A549 (cell line): Measurements from ENCODE around the gene CCDC146. TPM values are rescaled to one million over a fixed set of nuclear protein-coding genes. Genes with fewer than 3 reads are reported as not detected.
"Not testable (repeated sequence)": the region's sequence is repeated elsewhere in the genome, so short reads cannot be mapped to it uniquely, and the experiment has no call there.

Source experiments
- ATAC-seq, 2 experiments: fragments of 200-7000 bp in 1 of 2; fragments of >200 bp in 1 of 2; cut with Nextera tagmentation in 1 of 2; cut with Tn5 transposase in 1 of 2; 3 replicates each; pipeline versions ENCODE4 v1.8.0 to v1.9.1; 2018 to 2020; ENCODE audit warnings: mild to moderate bottlenecking in 1 of 2, moderate library complexity in 1 of 2
- CTCF ChIA-PET: fragments of 300-600 bp; sonication (Branson Sonifier 250); formaldehyde crosslinking; extraction: SDS; loops from one replicate; lab custom pipeline; 2021; ENCODE audit warnings: antibody characterized with exemption, inconsistent platforms; lab: Yijun Ruan, JAX
- POLR2A ChIA-PET: fragments of 350-600 bp; formaldehyde crosslinking; extraction: SDS; loops from one replicate; lab custom pipeline; 2021; ENCODE audit warnings: antibody characterized with exemption, inconsistent platforms; lab: Yijun Ruan, JAX
- DNase-seq, 2 experiments: peaks; one replicate each; pipeline versions ENCODE4 v3.0.0 to v3.0.0-alpha.2; 2011 to 2016; ENCODE audit warnings: low read depth in 1 of 2, low spot score in 1 of 2
- FAIRE-seq: peaks from 2 replicates; lab custom pipeline; 2011; peaks lifted over from hg19 to GRCh38; lab: Jason Lieb, UNC
- H3K27ac ChIP-seq, 2 experiments: fragments of >200 bp; sonication (Bioruptor Twin); formaldehyde crosslinking; 3 replicates each; pipeline ENCODE4 v1.5.1; 2016 to 2017
- H3K4me1 ChIP-seq: fragments of >200 bp; sonication (Bioruptor Twin); formaldehyde crosslinking; 3 replicates; pipeline ENCODE4 v1.6.1; 2016
- H3K4me2 ChIP-seq: fragments of >200 bp; sonication (Bioruptor Twin); formaldehyde crosslinking; 3 replicates; pipeline ENCODE4 v1.6.1; 2016
- H3K4me3 ChIP-seq: fragments of >200 bp; sonication (Bioruptor Twin); formaldehyde crosslinking; 3 replicates; pipeline ENCODE4 v1.5.1; 2016
- H3K9me3 ChIP-seq: fragments of >200 bp; sonication (Bioruptor Twin); formaldehyde crosslinking; 3 replicates; pipeline ENCODE4 v1.6.1; 2016
- ATOH8 ChIP-seq: fragments of 250-450 bp; sonication (Bioruptor Pico); IDR thresholded peaks from 2 replicates; pipeline ENCODE4 v1.5.0; 2020; ENCODE audit warnings: low read depth, mild to moderate bottlenecking, moderate library complexity
- CBX8 ChIP-seq: fragments of 200-600 bp; sonication (generic); IDR thresholded peaks from 2 replicates; pipeline ENCODE4 v1.6.1; 2016
- E2F6 ChIP-seq: IDR thresholded peaks from 2 replicates; pipeline ENCODE4 v1.6.1; 2012; ENCODE audit warnings: low read depth, borderline replicate concordance
- EHF ChIP-seq: fragments of 250-450 bp; sonication (Bioruptor Pico); IDR thresholded peaks from 2 replicates; pipeline ENCODE4 v1.5.0; 2020; ENCODE audit warnings: mild to moderate bottlenecking
- ELK1 ChIP-seq: fragments of 150-350 bp; IDR thresholded peaks from 2 replicates; pipeline ENCODE4 v1.6.1; 2014; ENCODE audit warnings: low read depth, mild to moderate bottlenecking, low read length
- FOSB ChIP-seq: fragments of 250-450 bp; sonication (Bioruptor Pico); IDR thresholded peaks from 2 replicates; pipeline ENCODE4 v1.5.0; 2020; ENCODE audit warnings: mild to moderate bottlenecking, moderate library complexity
- FOSL2 ChIP-seq, 2 experiments: fragments of 450-650 bp in 1 of 2; fragments of >200 bp in 1 of 2; sonication (Bioruptor Twin) in 1 of 2; formaldehyde crosslinking; IDR thresholded peaks; 2 replicates each; pipeline versions ENCODE4 v1.5.0 to v1.6.1; 2016 to 2020; ENCODE audit warnings: mild to moderate bottlenecking in 1 of 2, moderate library complexity in 1 of 2
- GATA3 ChIP-seq: IDR thresholded peaks from 2 replicates; pipeline ENCODE4 v1.6.1; 2012; ENCODE audit warnings: borderline replicate concordance
- HDAC2 ChIP-seq: fragments of 200-600 bp; sonication (generic); IDR thresholded peaks from 2 replicates; pipeline ENCODE4 v1.6.1; 2016
- HES2 ChIP-seq: fragments of >200 bp; sonication (Bioruptor Twin); formaldehyde crosslinking; IDR thresholded peaks from 2 replicates; pipeline ENCODE4 v1.6.1; 2016
- HEYL ChIP-seq: fragments of 250-450 bp; sonication (Bioruptor Pico); IDR thresholded peaks from 2 replicates; pipeline ENCODE4 v1.8.0; 2021; ENCODE audit warnings: mild to moderate bottlenecking, moderate library complexity
- HOXA7 ChIP-seq: fragments of 250-450 bp; sonication (Bioruptor Pico); IDR thresholded peaks from 2 replicates; pipeline ENCODE4 v1.5.0; 2020; ENCODE audit warnings: mild to moderate bottlenecking, moderate library complexity
- HOXB13 ChIP-seq: fragments of 250-450 bp; sonication (Bioruptor Pico); IDR thresholded peaks from 2 replicates; pipeline ENCODE4 v1.5.0; 2020; ENCODE audit warnings: low read depth, mild to moderate bottlenecking, moderate library complexity
- HOXB5 ChIP-seq: fragments of 250-450 bp; sonication (Bioruptor Pico); IDR thresholded peaks from 2 replicates; pipeline ENCODE4 v1.5.0; 2020; ENCODE audit warnings: mild to moderate bottlenecking, moderate library complexity
- JUNB ChIP-seq: fragments of >200 bp; sonication (Bioruptor Twin); formaldehyde crosslinking; IDR thresholded peaks from 2 replicates; pipeline ENCODE4 v1.6.1; 2016
- NR3C1 ChIP-seq: fragments of >200 bp; sonication (Bioruptor Twin); formaldehyde crosslinking; IDR thresholded peaks from 3 replicates; pipeline ENCODE4 v1.6.1; 2017
- POLR2A ChIP-seq: IDR thresholded peaks from 2 replicates; pipeline ENCODE4 v1.6.1; 2012; ENCODE audit warnings: mild to moderate bottlenecking, low read length
- POLR2AphosphoS2 ChIP-seq: conservative IDR thresholded peaks from 2 replicates; pipeline ENCODE4 v1.6.1; 2012; ENCODE audit warnings: low read length, improper control_type of control experiment, inconsistent platforms
- REST ChIP-seq: fragments of 200-600 bp; sonication (generic); IDR thresholded peaks from 2 replicates; pipeline ENCODE4 v1.6.1; 2016; ENCODE audit warnings: antibody characterized with exemption, mild to moderate bottlenecking, moderate library complexity
- TFCP2L1 ChIP-seq: fragments of 250-450 bp; sonication (Bioruptor Pico); IDR thresholded peaks from 2 replicates; pipeline ENCODE4 v1.5.0; 2021; ENCODE audit warnings: mild to moderate bottlenecking
- USF2 ChIP-seq: fragments of 450-650 bp; IDR thresholded peaks from 2 replicates; pipeline ENCODE4 v1.6.1; 2014; ENCODE audit warnings: antibody characterized with exemption
- ZFP36 ChIP-seq: fragments of 450-650 bp; IDR thresholded peaks from 2 replicates; pipeline ENCODE4 v1.6.1; 2014; ENCODE audit warnings: borderline replicate concordance; ENCODE audit not compliant: partially characterized antibody
- ZSCAN20 ChIP-seq: fragments of 250-450 bp; sonication (Bioruptor Pico); IDR thresholded peaks from 2 replicates; pipeline ENCODE4 v1.8.0; 2022; ENCODE audit warnings: mild to moderate bottlenecking, moderate library complexity
- WGBS: methylation state at CpG from one replicate; pipeline ENCODE4 v1.1.6; 2017; ENCODE audit errors: missing lambda C conversion rate; 5-methylcytosine and 5-hydroxymethylcytosine counted together
- polyA plus RNA-seq, 4 experiments: library from polyadenylated mRNA; depleted of rRNA in 3 of 4; stranded (reverse); fragments of >200 nt; fragmentation: RNase III in 1 of 4; extraction: RNeasy Plus Mini Kit Qiagen cat#74134 plus additional on column Dnase treatment in 1 of 4; gene quantifications; 2 replicates in 3 of 4; 3 replicates in 1 of 4; pipeline ENCODE4 v1.2.3, GENCODE V29; 2011 to 2017

Gene CCDC146
- polyA plus RNA-seq, 2 of the 4 experiments (the other 2 are of a cell fraction), result 1.4 to 3.4 TPM

GRCh38 chr7:77226357-77226839 lies 104.0 kb downstream of the CCDC146 start:
- no peak overlapping the region for H3K27ac ChIP-seq
- no peaks in the 10 kb centered on the region for H3K9me3 ChIP-seq
- peak overlapping the region; percentile 1; the same call in 1 of the 3 replicates for H3K4me2 ChIP-seq
- WGBS, result 89% methylated on average over 1 of the region's 1 CpG
- TF ChIP-seq USF2, result no peak
- TF ChIP-seq TFCP2L1 (CRISPR knock-in tag), result no peak
- TF ChIP-seq ZSCAN20, result no peak
- TF ChIP-seq CBX8, result no peak
- no peak for TF ChIP-seq POLR2A
- no peak for TF ChIP-seq HOXB13
- TF ChIP-seq HOXB5, result no peak
- TF ChIP-seq GATA3, result no peak
- no peak for TF ChIP-seq POLR2AphosphoS2
- no peak for TF ChIP-seq EHF (CRISPR knock-in tag)
- DNase-seq (no peak), FAIRE-seq (no peak), ATAC-seq (no peak; a peak in 1 of 6 replicates)
- H3K4me1 ChIP-seq, result peaks cover 5% of the 10 kb centered on the region; the same call in 1 of the 3 replicates
- ChIA-PET POLR2A (no interaction called here), CTCF (interaction anchor here (0.6 kb wide), 1 partner anchor 94 kb away, joined by 4 read pairs; no protein-coding TSS in a partner anchor)
- no peak overlapping the region for H3K4me3 ChIP-seq

- FAIRE-seq, ATAC-seq, H3K4me2 ChIP-seq, H3K4me3 ChIP-seq, H3K4me1 ChIP-seq, CTCF ChIA-PET, DNase-seq, H3K9me3 ChIP-seq, H3K27ac ChIP-seq, POLR2A ChIA-PET: not testable (repeated sequence)
These were observed 106.4 kb downstream of the CCDC146 start for GRCh38 chr7:77228795-77229194.

GRCh38 chr7:77232467-77232866 lies 110.1 kb downstream of the CCDC146 start:
- TF ChIP-seq CBX8, result no peak
- no peak for TF ChIP-seq JUNB
- TF ChIP-seq HOXA7 (CRISPR knock-in tag), result no peak
- no peak for TF ChIP-seq HDAC2
- TF ChIP-seq HES2, result no peak
- TF ChIP-seq HOXB5, result no peak
- no peak for TF ChIP-seq FOSL2 (IDR thresholded peaks at IDR 0.05)
- TF ChIP-seq FOSL2 (CRISPR knock-in tag; IDR thresholded peaks at IDR 0.05), result no peak
- no peak for TF ChIP-seq NR3C1
- TF ChIP-seq ZFP36, result no peak
- no peak for TF ChIP-seq FOSB (CRISPR knock-in tag)
- TF ChIP-seq REST, result no peak
- no peak for TF ChIP-seq ELK1
- no peak for TF ChIP-seq E2F6
- no peak for TF ChIP-seq ATOH8 (CRISPR knock-in tag)
- TF ChIP-seq HEYL, result no peak
- Histone ChIP-seq H3K9me3 (no peaks in the 10 kb centered on the region), H3K4me3 (no peak overlapping the region), H3K27ac (no peak overlapping the region), H3K4me1 (no peaks in the 10 kb centered on the region), H3K4me2 (no peak overlapping the region)
- CTCF ChIA-PET, result interaction anchor here (1.1 kb wide), 1 partner anchor 15 kb away, joined by 3 read pairs; no protein-coding TSS in a partner anchor
- FAIRE-seq (no peak), ATAC-seq (no peak), DNase-seq (no peak)
- POLR2A ChIA-PET, result no interaction called here
- WGBS, result 75% methylated on average over 2 of the region's 2 CpGs
